NB4 (cell line): ENCODE results near the gene NAALADL2.

ENCODE experiments used
- CTCF ChIP-seq: IDR thresholded peaks from one replicate; pipeline ENCODE4 v1.5.1; 2012; ENCODE audit warnings: low read depth, low read length
- MAX ChIP-seq: IDR thresholded peaks from 2 replicates; pipeline ENCODE4 v1.6.1; 2011; ENCODE audit warnings: low read depth, low read length
- MYC ChIP-seq: IDR thresholded peaks from 2 replicates; pipeline ENCODE4 v1.6.1; 2011; ENCODE audit warnings: low read depth, low read length
- POLR2A ChIP-seq: IDR thresholded peaks from 2 replicates; pipeline ENCODE4 v1.6.1; 2011; ENCODE audit warnings: mild to moderate bottlenecking; ENCODE audit not compliant: insufficient read length; ENCODE audit errors: extremely low read depth

- TF ChIP-seq CTCF (no peak), MAX (no peak), POLR2A (no peak), MYC (no peak)
Measured at GRCh38 chr3:175573226-175573625, 714.1 kb downstream of the NAALADL2 start.
